ENCODE results near the gene PSME2.

The PSME2 gene

GRCh38 chr14:24132976-24133375, 13.4 kb downstream of the PSME2 start:
- no peak for FAIRE-seq

- no peak for FAIRE-seq
These were observed 14.2 kb downstream of the PSME2 start for GRCh38 chr14:24132061-24132685.

GRCh38 chr14:24131549-24131966, 14.9 kb downstream of the PSME2 start:
- no peak for FAIRE-seq

- FAIRE-seq: no peak
These were observed 15.5 kb downstream of the PSME2 start for GRCh38 chr14:24130717-24131548.

- FAIRE-seq: no peak
These were observed 16.1 kb downstream of the PSME2 start, which contains the start of gene FITM1 for GRCh38 chr14:24130380-24130716. Gene FITM1 (plus strand): TSS chr14:24130659. CDS start chr14:24131564, 905 bp downstream.

- no peak for FAIRE-seq
These were observed 16.9 kb downstream of the PSME2 start for GRCh38 chr14:24129410-24129998.

GRCh38 chr14:24127673-24128072, 18.7 kb downstream of the PSME2 start:
- FAIRE-seq: no peak

- FAIRE-seq: no peak
These were observed 19.5 kb downstream of the PSME2 start for GRCh38 chr14:24126939-24127338.

GRCh38 chr14:24123424-24124417, 22.7 kb downstream of the PSME2 start:
- no peak for FAIRE-seq

GRCh38 chr14:24122898-24123297, 23.5 kb downstream of the PSME2 start:
- FAIRE-seq: no peak

- no peak for FAIRE-seq
These were observed 24.0 kb downstream of the PSME2 start for GRCh38 chr14:24122416-24122815.

- no peak for FAIRE-seq
These were observed 25.2 kb downstream of the PSME2 start for GRCh38 chr14:24121210-24121609.

GRCh38 chr14:24119691-24120090, 26.7 kb downstream of the PSME2 start:
- FAIRE-seq: no peak

GRCh38 chr14:24117179-24117578, 29.2 kb downstream of the PSME2 start:
- FAIRE-seq: no peak

GRCh38 chr14:24116128-24116814, 30.1 kb downstream of the PSME2 start:
- no peak for FAIRE-seq

GRCh38 chr14:24115422-24116127, 30.8 kb downstream of the PSME2 start:
- no peak for FAIRE-seq

GRCh38 chr14:24114532-24115421, 31.6 kb downstream of the PSME2 start, which contains the start of the genes DCAF11 and NRL:
Gene DCAF11 (plus strand): TSS chr14:24114777. CDS start chr14:24115595, 818 bp downstream.
Gene NRL (minus strand): TSS chr14:24114949. CDS start chr14:24082848, 32,101 bp downstream.
- FAIRE-seq: peak; percentile 90

- no peak for FAIRE-seq
These were observed 32.4 kb downstream of the PSME2 start for GRCh38 chr14:24113801-24114531.

GRCh38 chr14:24113379-24113800, 33.0 kb downstream of the PSME2 start:
- FAIRE-seq: no peak
